TTC549 (cell line): ENCODE data around the gene PRKAA2.
"Not testable (repeated sequence)": the region's sequence is repeated elsewhere in the genome, so short reads cannot be mapped to it uniquely, and the experiment has no call there.

Source experiments
- FAIRE-seq: peaks from 2 replicates; lab custom pipeline; 2012; peaks lifted over from hg19 to GRCh38; lab: Jason Lieb, UNC

Gene PRKAA2

GRCh38 chr1:56644919-56645676, at the start of gene PRKAA2:
TSS of gene PRKAA2 (plus strand) at chr1:56645314. CDS start at chr1:56645388, 74 bp downstream.
- no peak for FAIRE-seq

DNA sequence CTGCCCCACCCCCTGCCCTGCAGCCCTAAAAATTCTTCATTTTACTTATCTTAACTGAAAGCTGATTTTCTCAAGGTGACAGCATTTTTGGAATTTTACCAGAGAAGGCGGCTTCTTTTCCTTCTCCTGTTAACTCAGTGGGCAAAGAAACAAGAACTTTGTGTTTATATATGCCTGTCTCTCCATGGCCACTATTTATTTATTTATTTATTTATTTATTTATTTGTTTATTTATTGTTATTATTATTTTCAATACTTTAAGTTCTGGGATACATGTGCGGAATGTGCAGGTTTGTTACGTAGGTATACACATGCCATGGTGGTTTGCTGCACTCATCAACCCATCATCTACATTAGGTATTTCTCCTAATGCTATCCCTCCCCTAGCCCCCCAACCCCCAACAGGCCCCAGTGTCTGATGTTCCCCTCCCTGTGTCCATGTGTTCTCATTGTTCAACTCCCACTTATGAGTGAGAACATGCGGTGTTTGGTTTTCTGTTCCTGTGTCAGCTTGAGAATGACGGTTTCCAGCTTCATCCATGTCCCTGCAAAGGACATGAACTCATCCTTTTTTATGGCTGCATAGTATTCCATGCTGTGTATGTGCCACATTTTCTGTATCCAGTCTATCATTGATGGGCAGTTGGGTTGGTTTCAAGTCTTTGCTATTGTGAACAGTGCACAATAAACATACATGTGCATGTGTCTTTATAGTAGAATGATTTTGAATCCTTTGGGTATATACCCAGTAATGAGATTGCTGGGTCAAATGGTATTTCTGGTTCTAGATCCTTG, 49.5 kb upstream of the PRKAA2 start:
- FAIRE-seq: not testable (repeated sequence)

DNA sequence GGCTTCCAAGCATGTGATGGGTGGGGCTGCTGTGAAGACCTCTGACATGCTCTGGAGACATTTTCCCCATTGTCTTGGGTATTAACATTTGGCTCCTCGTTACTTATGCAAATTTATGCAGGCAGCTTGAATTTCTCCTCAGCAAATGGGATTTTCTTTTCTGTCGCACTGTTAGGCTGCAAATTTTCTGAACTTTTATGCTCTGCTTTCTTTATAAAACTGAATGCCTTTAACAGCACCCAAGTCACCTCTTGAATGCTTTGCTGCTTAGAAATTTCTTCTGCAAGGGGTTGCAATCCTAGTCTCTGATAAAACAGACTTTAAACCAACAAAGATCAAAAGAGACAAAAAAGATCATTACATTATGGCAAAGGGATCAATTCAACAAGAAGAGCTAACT, 35.0 kb upstream of the PRKAA2 start:
- FAIRE-seq: not testable (repeated sequence)

DNA sequence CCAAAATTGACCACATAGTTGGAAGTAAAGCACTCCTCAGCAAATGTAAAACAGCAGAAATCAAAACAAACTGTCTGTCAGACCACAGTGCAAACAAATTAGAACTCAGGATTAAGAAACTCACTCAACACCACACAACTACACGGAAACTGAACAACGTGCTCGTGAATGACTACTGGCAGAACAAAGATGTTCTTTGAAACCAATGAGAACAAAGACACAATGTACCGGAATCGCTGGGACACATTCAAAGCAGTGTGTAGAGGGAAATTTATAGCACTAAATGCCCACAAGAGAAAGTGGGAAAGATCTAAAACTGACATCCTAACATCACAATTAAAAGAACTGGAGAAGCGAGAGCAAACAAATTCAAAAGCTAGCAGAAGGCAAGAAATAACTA, 34.3 kb upstream of the PRKAA2 start:
- FAIRE-seq: not testable (repeated sequence)

GRCh38 chr1:56617141-56617540, 28.0 kb upstream of the PRKAA2 start:
- FAIRE-seq: no peak

DNA sequence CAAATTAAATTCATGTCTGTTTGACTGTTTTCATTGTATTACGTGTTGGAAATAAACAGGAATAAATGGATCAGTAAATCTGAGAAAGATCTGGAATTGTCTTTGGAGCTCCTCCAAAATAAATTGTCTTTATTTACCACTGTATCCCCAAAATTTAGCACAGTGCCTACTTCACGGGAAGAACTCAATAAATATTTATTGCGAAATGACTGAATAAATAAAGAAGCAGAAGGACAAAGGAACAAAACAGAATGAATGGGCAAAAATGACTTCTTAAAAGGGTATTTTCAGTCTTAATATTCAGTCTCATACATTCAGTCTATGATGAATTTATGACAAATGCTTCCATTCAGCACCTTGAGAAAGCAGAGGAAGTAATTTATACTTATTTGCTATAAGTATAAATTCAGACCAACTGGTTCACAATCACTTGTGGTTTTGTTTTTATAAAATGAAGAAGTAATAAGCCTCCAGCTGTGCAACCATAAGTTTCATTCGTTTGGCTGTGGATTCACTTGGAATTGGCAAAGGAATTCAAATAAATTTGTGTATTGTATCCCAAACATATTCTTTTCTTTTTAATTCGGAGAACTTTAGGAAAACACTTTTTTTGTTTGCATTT, 19.2 kb upstream of the PRKAA2 start:
- FAIRE-seq: no peak

- FAIRE-seq: no peak
These were observed 18.6 kb upstream of the PRKAA2 start for GRCh38 chr1:56626546-56626945.

DNA sequence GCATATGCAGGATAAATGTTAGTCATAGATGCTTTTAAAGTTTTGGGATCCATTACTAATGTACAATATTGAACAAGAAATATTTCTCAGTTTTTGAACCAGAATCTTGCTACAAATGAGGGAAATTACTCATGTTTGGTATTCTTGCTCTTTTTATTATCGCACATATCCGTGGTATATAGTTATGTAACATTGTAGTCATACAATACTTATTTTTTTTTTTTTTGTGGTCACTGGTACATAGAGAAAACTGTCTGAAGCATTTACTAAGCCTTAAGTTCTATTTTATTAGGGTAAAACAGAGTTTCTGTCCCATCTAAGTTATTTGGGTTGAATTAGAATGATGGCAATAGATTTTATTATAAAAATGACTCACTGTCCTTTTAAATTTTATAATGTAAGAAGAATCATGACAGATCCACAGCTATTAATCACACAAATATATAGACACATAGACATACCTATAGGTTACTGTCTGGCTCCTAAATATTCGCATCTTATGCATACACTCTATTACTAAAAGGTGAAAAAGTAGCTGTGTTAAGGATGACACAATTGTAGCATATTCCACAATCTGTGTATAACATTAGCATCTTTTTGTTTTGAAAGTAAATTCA, 18.0 kb upstream of the PRKAA2 start:
- no peak for FAIRE-seq

DNA sequence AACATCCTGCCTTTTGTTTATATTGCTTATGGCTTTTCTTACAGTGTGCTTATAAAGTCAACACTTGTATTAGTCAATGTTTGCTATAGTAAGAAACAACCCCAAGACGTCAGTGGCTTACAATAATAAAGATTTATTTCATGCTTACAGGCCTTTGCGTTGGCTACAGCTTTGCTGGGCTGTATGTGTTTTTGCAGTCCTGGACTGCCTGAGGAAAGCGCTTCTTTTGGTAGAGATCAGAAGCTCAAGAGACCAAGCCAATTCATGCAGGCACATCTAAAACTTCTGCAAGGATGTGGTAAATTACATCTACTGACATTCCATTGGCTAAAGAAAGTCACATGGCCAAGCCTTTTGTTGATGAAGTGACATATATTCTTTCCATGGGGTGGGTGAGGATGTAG, 17.5 kb upstream of the PRKAA2 start:
- FAIRE-seq: no peak

DNA sequence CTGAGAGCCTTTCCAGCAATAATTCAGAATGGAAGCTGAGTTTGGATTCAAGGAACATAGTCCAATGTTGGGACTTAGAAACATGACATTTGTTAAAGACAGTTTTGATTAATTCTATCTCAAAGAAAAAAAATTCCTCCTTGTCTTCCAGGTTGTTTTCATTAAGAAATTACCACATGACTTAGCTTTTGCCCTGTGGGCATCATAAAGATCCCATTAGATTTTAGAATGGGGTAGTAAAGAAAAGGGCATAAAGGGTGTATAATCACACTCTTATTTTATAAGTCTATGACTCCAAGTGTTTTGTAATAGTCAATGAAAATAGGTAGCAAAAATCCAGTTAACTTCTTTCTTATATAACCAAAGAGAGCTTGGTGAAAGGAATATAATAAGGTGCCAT, 14.3 kb upstream of the PRKAA2 start:
- FAIRE-seq: no peak

DNA sequence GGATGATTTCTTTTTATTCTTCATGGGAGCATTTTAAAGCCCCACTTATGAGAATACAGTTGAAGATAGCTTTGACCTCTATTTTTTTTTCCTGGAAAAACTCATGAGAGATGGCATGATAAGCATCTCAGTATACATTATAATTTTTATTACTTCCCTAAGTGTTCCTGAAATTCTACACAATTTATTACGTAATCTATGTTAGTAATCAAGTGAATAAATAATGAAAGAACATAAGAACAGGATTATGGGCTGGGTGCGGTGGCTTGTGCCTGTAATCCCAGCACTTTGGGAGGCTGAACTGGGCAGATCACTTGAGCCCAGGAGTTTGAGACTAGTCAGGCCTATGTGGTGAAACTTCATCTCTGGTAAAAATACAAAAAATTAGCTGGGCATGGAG, 13.2 kb upstream of the PRKAA2 start:
- no peak for FAIRE-seq

- no peak for FAIRE-seq
These were observed 10.1 kb upstream of the PRKAA2 start for GRCh38 chr1:56634981-56635380.

DNA sequence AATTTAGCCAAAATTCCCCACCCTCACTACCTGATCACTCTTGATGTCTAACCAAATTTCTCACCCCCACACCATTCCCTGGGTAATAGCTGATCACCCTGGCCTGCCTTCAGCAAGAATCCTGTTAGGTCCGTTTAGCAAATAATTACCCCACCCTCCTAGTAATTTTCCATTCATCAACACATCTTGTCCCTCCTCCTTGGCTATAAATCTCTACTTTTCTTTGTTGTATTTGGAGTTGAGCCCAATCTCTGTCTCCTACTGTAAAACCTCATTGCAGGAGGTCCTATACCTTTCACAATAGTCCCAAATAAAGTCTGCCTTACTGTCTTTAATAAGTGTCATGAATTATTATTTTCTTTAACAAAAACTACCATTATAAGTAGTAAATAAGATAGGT, 6.9 kb upstream of the PRKAA2 start:
- no peak for FAIRE-seq

DNA sequence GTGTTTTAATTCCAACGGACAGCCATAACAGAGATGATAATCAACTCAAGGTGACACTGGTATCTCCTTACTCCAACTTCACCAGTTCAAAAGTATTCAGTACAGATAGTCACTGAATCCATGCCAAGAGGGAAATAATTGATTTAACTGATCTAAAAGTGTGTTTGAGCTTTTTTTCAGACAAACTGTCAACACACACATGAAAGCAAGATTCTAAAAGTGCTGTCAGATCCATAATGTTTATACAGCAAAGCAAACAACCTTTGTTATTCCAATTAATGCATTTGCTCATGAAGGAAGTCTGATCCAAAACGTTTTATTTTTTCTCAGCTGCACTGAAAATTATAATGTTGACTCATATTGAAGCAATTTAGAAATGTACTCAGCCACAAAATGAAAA, 5.9 kb upstream of the PRKAA2 start:
- no peak for FAIRE-seq

DNA sequence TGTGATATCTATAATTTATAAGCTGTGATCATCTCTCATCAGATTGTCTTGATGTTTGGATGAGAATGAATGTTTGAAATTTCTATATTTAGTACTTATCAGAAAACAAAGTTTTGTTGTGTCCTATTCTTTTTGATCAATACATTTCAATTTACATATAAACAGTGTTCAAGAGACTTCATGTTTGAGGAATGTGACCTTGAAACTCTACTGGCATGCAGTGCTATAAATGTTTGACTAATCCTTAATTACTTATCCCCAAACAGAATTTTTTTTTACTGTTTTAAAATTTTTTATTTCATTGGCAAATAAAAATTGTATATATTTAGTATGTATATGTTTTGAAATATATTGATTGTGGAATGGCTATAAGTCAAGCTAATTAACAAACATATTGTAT, 1.5 kb upstream of the PRKAA2 start:
- FAIRE-seq: no peak

GRCh38 chr1:56644064-56644918, 823 bp upstream of the PRKAA2 start:
- FAIRE-seq: no peak

DNA sequence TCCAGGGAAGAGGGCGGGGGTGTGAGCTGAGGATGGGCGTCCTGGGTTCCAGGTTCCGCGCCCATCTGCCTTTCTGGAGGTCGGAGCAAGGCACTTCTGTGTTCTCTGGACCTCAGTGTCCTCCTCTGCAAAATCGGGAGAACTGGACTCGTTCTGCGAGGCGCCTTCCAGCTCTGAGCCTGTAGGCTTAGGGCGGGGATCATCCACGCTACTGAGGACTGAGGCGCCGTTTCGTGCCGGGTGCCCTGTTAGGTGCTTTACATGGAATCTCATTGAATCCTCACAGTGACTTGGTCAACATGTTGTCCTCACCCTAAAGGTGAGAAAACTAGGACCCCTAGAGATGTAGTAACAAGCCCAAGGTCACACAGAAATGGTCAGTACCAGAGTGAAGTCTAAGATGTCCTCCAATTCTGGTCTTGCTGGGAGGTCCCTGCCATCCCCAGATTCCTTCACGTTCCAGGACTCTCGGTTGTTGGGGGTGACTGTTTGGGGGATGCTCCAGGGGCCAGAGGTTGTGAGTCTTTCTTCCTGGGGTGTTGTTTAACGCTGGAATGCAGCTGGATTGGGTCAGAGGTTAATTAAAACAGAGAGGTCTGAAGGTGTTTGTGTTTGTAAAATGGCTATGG, 677 bp downstream of the PRKAA2 start:
- FAIRE-seq: no peak

GRCh38 chr1:56646611-56647010, 1.5 kb downstream of the PRKAA2 start:
- no peak for FAIRE-seq

DNA sequence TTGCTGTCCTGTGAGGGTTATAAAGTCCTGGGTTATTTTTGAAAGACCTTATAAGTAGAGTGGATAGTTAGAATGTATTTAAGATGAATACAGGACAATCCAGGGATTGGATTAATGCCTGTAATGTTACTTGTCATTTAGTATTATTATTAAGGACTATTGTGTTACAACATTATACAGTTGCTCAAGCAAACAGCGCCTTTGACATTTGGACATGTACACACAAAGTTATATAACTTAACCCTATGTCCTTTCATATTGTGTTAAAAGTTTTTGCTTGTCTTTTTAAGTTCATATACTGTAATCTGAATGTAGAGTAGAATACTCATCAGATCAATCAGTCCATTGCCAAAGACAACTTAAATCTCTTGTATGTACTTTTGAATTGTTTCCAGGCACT, 2.0 kb downstream of the PRKAA2 start:
- FAIRE-seq: no peak

- FAIRE-seq: no peak
These were observed 3.4 kb downstream of the PRKAA2 start for GRCh38 chr1:56648546-56648945.
